A673 (cell line): ENCODE measurements around the gene JAG2. TPM values are rescaled to one million over a fixed set of nuclear protein-coding genes. Genes with fewer than 3 reads are reported as not detected.

ENCODE experiments used
- BruUV-seq: library from RNA; stranded (reverse); fragments of 400-500 nt; replicated peaks from 2 replicates; lab custom pipeline; 2021; lab: Mats Ljungman, UMichigan
- CTCF ChIA-PET: fragments of 300-600 bp; sonication (Branson Sonifier 250); formaldehyde crosslinking; loops from one replicate; lab custom pipeline; 2022; ENCODE audit warnings: antibody characterized with exemption; lab: Charles Lee
- POLR2A ChIA-PET: fragments of 300-600 bp; sonication (Branson Sonifier 250); formaldehyde crosslinking; loops from one replicate; lab custom pipeline; 2022; ENCODE audit warnings: antibody characterized with exemption; ENCODE audit not compliant: low non-redundant PET; lab: Charles Lee
- DNase-seq: peaks from one replicate; pipeline ENCODE4 v3.0.0-alpha.2; 2015; ENCODE audit warnings: low spot score
- H3K27ac ChIP-seq: fragments of 200-600 bp; sonication (generic); 2 replicates; pipeline ENCODE4 v1.5.1; 2016; ENCODE audit warnings: mixed run types, low read depth, mild to moderate bottlenecking, mixed read lengths, antibody characterized with exemption, low read length; ENCODE audit not compliant: poor library complexity, severe bottlenecking
- H3K27me3 ChIP-seq: fragments of 200-600 bp; sonication (generic); replicated peaks from 2 replicates; pipeline ENCODE4 v1.6.1; 2017; ENCODE audit warnings: mixed run types, low read depth, mild to moderate bottlenecking, mixed read lengths, antibody characterized with exemption, low read length; ENCODE audit not compliant: insufficient read depth, poor library complexity
- H3K36me3 ChIP-seq: fragments of 200-600 bp; sonication (generic); 2 replicates; pipeline ENCODE4 v1.6.1; 2016; ENCODE audit warnings: mixed run types, mild to moderate bottlenecking, mixed read lengths, antibody characterized with exemption, low read length; ENCODE audit not compliant: insufficient read depth, poor library complexity, severe bottlenecking
- H3K4me1 ChIP-seq: fragments of 200-600 bp; sonication (generic); 2 replicates; pipeline ENCODE4 v1.6.1; 2017; ENCODE audit warnings: mixed run types, mild to moderate bottlenecking, mixed read lengths, antibody characterized with exemption, low read length; ENCODE audit not compliant: insufficient read depth, poor library complexity, severe bottlenecking
- H3K4me3 ChIP-seq: fragments of 200-600 bp; sonication (generic); 2 replicates; pipeline ENCODE4 v1.5.1; 2016; ENCODE audit warnings: low read depth, mixed run types, mild to moderate bottlenecking, mixed read lengths, low read length; ENCODE audit not compliant: poor library complexity, severe bottlenecking
- H3K9me3 ChIP-seq: fragments of 200-600 bp; sonication (generic); 2 replicates; pipeline ENCODE4 v1.6.1; 2016; ENCODE audit warnings: mixed run types, low read depth, mild to moderate bottlenecking, mixed read lengths, antibody characterized with exemption, low read length; ENCODE audit not compliant: poor library complexity, severe bottlenecking
- EZH2 ChIP-seq: fragments of 200-600 bp; sonication (generic); IDR thresholded peaks from 2 replicates; pipeline ENCODE4 v1.6.1; 2017; ENCODE audit warnings: borderline replicate concordance, low read depth, mild to moderate bottlenecking, mixed read lengths, antibody characterized with exemption, low read length; ENCODE audit not compliant: poor library complexity, severe bottlenecking
- intact Hi-C: fragments of 100-400 bp; cut with micrococcal nuclease; formaldehyde crosslinking; loops from one replicate; pipeline ENCODE4 v1.10.0; 2022; ENCODE audit not compliant: unreplicated experiment
- total RNA-seq: library from RNA; stranded (reverse); gene quantifications from 2 replicates; pipeline ENCODE4 v1.2.3, GENCODE V29; 2021
- TF ChIP-seq, protein P1 (sequence below): fragments of 300-800, 200-600 bp; sonication (generic); conservative IDR thresholded peaks from 2 replicates; pipeline ENCODE4 v1.5.1; 2017; ENCODE audit warnings: low read depth, mild to moderate bottlenecking, antibody characterized with exemption, low read length, moderate library complexity, mixed read lengths

The JAG2 gene
- total RNA-seq, 1 experiment from 2014 or later, result 14.3 TPM

DNA sequence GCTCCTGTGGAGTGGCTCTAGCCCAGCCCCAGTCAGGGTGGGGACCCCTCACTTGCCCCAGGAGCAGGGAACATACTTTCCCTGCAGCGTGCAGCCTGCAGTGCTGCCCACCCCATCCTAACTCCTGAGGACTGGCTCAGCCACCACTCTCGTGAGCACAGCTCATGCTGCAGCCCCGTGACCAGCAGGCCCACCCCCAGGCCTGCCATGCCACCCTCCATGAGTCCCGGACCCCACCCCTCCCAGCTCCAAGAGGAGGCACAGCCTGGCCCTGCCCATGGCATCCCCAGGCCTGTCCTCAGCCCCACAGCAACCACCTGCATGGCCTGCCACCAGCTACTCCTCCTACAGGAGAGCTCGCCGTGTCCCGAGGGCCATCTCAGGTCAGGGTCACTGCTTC, 3.9 kb upstream of the JAG2 start:
- no peak overlapping the region for H3K4me3 ChIP-seq
- intact Hi-C loops, result loop anchor here (5.0 kb wide), 1 partner anchor 80 kb away; no protein-coding TSS in a partner anchor
- DNase-seq, result no peak
- no peaks in the 10 kb centered on the region for H3K36me3 ChIP-seq
- BruUV-seq, result no TSS peak
- H3K27me3 ChIP-seq, result no peaks in the 10 kb centered on the region
- POLR2A ChIA-PET, result interaction anchor here (0.6 kb wide), 1 partner anchor 17 kb away, joined by 5 read pairs; no protein-coding TSS in a partner anchor
- no peak for TF ChIP-seq EZH2
- TF ChIP-seq, protein P1, sequence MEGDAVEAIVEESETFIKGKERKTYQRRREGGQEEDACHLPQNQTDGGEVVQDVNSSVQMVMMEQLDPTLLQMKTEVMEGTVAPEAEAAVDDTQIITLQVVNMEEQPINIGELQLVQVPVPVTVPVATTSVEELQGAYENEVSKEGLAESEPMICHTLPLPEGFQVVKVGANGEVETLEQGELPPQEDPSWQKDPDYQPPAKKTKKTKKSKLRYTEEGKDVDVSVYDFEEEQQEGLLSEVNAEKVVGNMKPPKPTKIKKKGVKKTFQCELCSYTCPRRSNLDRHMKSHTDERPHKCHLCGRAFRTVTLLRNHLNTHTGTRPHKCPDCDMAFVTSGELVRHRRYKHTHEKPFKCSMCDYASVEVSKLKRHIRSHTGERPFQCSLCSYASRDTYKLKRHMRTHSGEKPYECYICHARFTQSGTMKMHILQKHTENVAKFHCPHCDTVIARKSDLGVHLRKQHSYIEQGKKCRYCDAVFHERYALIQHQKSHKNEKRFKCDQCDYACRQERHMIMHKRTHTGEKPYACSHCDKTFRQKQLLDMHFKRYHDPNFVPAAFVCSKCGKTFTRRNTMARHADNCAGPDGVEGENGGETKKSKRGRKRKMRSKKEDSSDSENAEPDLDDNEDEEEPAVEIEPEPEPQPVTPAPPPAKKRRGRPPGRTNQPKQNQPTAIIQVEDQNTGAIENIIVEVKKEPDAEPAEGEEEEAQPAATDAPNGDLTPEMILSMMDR, result no peak
- no peaks in the 10 kb centered on the region for H3K9me3 ChIP-seq
- CTCF ChIA-PET, result no interaction called here
- H3K4me1 ChIP-seq, result peaks cover 43% of the 10 kb centered on the region
- H3K27ac ChIP-seq, result no peak overlapping the region

DNA sequence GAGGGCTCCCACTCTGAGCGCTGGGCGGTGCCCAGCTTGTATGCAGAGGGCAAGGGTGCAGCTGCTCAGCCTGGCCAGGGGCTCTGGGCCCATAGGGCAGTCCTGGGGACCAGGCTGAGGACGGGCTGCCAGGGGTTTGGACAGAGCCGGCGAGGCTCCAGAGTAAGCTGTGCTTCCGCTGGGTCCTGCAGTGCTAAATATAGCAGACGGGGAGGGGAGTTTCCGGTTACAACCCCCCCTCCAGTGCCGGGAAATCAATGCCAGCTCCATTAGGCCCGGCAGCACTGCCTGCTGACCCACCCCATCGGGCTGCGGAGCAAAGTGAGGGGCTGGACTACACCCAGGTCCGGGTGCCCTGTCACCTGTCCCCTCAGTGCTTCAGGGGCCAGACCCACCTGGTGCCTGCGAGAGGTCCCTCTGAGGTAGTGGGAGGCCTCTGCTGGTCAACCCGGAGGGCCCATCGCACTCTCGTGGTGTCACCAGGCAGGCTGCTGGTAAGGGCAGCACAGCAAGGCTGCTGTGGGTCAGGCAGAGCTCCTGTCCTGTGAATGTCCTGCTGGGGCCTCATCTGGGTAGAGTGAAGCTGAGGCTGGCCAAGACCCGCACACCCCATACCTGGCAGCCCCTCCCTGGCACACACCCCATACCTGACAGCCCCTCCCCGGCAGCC, 2.6 kb upstream of the JAG2 start:
- POLR2A ChIA-PET, result interaction anchor here (0.6 kb wide), 1 partner anchor 133 kb away, joined by 3 read pairs; no protein-coding TSS in a partner anchor
- Histone ChIP-seq H3K27me3 (no peaks in the 10 kb centered on the region), H3K36me3 (no peaks in the 10 kb centered on the region), H3K4me1 (peaks cover 47% of the 10 kb centered on the region), H3K9me3 (no peaks in the 10 kb centered on the region), H3K4me3 (no peak overlapping the region), H3K27ac (peak overlapping the region; percentile 76)
- intact Hi-C loops, result loop anchor here (5.0 kb wide), 1 partner anchor 79 kb away; no protein-coding TSS in a partner anchor
- peak; percentile 59 for DNase-seq
- CTCF ChIA-PET, result interaction anchor here (0.6 kb wide), 1 partner anchor 126 kb away, joined by 9 read pairs; no protein-coding TSS in a partner anchor
- no TSS peak for BruUV-seq
- no peak for TF ChIP-seq EZH2
- TF ChIP-seq, protein P1, result no peak

DNA sequence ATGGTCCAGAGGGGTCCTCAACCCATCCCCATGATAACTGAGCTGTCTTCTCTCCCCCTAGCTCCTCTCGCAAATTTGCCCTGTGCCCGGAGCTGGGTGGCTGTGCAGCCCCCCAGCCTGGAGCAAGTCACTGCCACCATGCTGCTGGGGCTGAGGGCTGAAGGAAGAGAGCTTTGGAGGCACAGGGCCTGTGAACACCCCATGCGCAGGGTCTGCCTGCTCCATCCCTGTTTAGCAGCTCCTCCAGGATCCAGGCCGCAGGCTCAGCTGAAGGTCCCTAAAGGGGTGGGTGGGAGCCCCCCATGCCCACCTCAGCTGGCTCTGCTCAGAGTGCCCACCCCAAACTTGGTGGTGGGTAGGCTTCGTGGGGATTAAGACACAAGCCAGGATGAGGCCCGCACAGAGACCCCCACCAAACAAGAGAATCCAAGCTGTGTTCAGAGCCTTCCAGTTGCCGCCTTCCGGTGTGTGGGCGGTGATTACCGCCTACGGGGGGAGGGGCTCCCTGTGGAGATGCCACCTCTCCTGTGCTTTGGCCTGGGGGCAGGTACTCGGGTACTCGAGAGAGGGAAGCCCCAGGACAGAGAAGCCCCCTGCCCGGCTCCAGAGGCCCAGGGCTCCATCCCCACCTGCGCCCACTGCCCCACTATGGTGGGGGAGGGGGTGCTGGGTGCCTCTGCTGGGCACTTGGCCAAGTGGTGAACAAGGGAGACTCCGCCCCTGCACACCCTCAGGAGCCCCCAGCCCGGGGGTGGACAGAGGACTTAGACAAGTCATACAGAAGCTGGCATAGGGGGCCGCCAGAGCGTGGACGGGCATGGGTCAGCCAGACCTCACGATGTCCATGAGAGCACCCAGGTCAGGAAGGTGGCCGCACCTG, 1.4 kb upstream of the JAG2 start:
- no peak for TF ChIP-seq EZH2
- TF ChIP-seq, protein P1, result no peak
- Histone ChIP-seq H3K27ac (peak overlapping the region; percentile 76), H3K27me3 (no peaks in the 10 kb centered on the region), H3K4me1 (peaks cover 49% of the 10 kb centered on the region), H3K36me3 (no peaks in the 10 kb centered on the region), H3K9me3 (no peaks in the 10 kb centered on the region), H3K4me3 (no peak overlapping the region)
- no TSS peak for BruUV-seq
- POLR2A ChIA-PET, result interaction anchor here (0.5 kb wide), 2 partner anchors 97 to 321 kb away, joined by 3 to 7 read pairs; partner anchors contain the start of gene TEDC1
- DNase-seq, result peak; percentile 65
- intact Hi-C loops, result loop anchor here (5.0 kb wide), 1 partner anchor 78 kb away; no protein-coding TSS in a partner anchor
- CTCF ChIA-PET, result interaction anchor here (0.9 kb wide), 1 partner anchor 30 kb away, joined by 4 read pairs; no protein-coding TSS in a partner anchor
